SK-N-SH (cell line): ENCODE results near the gene MRRF. TPM values are rescaled to one million over a fixed set of nuclear protein-coding genes. Genes with fewer than 3 reads are reported as not detected.

Source experiments
- CTCF ChIA-PET: fragments of 300-600, 350-600 bp; formaldehyde crosslinking; extraction: SDS; loops from one replicate; lab custom pipeline; 2021; lab: Yijun Ruan, JAX
- POLR2A ChIA-PET: fragments of 350-600 bp; sonication (Branson Sonifier 250); formaldehyde crosslinking; extraction: SDS; loops from one replicate; lab custom pipeline; 2020; ENCODE audit warnings: antibody characterized with exemption, inconsistent platforms; lab: Yijun Ruan, JAX
- DNase-seq: peaks from one replicate; pipeline ENCODE4 v3.0.0; 2012
- H2AFZ ChIP-seq: fragments of 200-600 bp; sonication (generic); 2 replicates; pipeline ENCODE4 v1.8.1; 2016; ENCODE audit warnings: antibody characterized with exemption, mild to moderate bottlenecking, low read depth
- H3F3A ChIP-seq: fragments of 200-600 bp; sonication (generic); replicated peaks from 2 replicates; pipeline ENCODE3; 2016; ENCODE audit warnings: antibody characterized with exemption, mild to moderate bottlenecking; ENCODE audit not compliant: insufficient read depth
- H3K27ac ChIP-seq, 2 experiments: fragments of 200-500 bp in 1 of 2; fragments of 200-600 bp in 1 of 2; sonication (Bioruptor generic) in 1 of 2; sonication (generic), shearing (Covaris generic) in 1 of 2; 2 replicates each; pipeline versions ENCODE4 v1.5.1 to v1.6.1; 2014 to 2016; ENCODE audit warnings: low read depth in 2 of 2, inconsistent platforms in 1 of 2, low read length in 1 of 2, mild to moderate bottlenecking in 1 of 2, mixed read lengths in 1 of 2
- H3K27me3 ChIP-seq: fragments of 200-600 bp; sonication (generic), shearing (Covaris generic); 2 replicates; pipeline ENCODE4 v1.6.1; 2016; ENCODE audit warnings: mixed run types; ENCODE audit not compliant: insufficient read depth
- H3K36me3 ChIP-seq, 2 experiments: fragments of 200-500 bp in 1 of 2; fragments of 200-600 bp in 1 of 2; sonication (Bioruptor generic) in 1 of 2; sonication (generic) in 1 of 2; replicated peaks in 1 of 2; 2 replicates each; pipeline versions ENCODE3 to v1.5.1; 2014 to 2016; ENCODE audit warnings: low read length in 1 of 2, mild to moderate bottlenecking in 1 of 2; ENCODE audit not compliant: insufficient read depth in 2 of 2, control insufficient read depth in 1 of 2
- H3K4me1 ChIP-seq, 2 experiments: fragments of 200-500 bp in 1 of 2; fragments of 200-600 bp in 1 of 2; sonication (Bioruptor generic) in 1 of 2; sonication (generic), shearing (Covaris generic) in 1 of 2; 2 replicates each; pipeline versions ENCODE4 v1.5.1 to v1.6.1; 2014 to 2016; ENCODE audit warnings: low read depth in 1 of 2, low read length in 1 of 2, mixed run types in 1 of 2; ENCODE audit not compliant: insufficient read depth in 2 of 2, control insufficient read depth in 1 of 2
- H3K4me2 ChIP-seq: fragments of 200-600 bp; sonication (generic), shearing (Covaris generic); 2 replicates; pipeline ENCODE4 v1.6.1; 2017; ENCODE audit warnings: mixed run types
- H3K4me3 ChIP-seq, 2 experiments: fragments of 200-500 bp in 1 of 2; fragments of 200-600 bp in 1 of 2; sonication (Bioruptor generic) in 1 of 2; sonication (generic), shearing (Covaris generic) in 1 of 2; 2 replicates each; pipeline versions ENCODE4 v1.5.1 to v1.8.1; 2014 to 2016; ENCODE audit warnings: low read depth in 2 of 2, inconsistent platforms in 1 of 2, low read length in 1 of 2, mild to moderate bottlenecking in 1 of 2, mixed read lengths in 1 of 2, moderate library complexity in 1 of 2
- H3K79me2 ChIP-seq: fragments of 200-600 bp; sonication (generic); 2 replicates; pipeline ENCODE4 v1.8.1; 2017; ENCODE audit warnings: mild to moderate bottlenecking; ENCODE audit not compliant: insufficient read depth
- H3K9ac ChIP-seq: fragments of 200-600 bp; sonication (generic); 2 replicates; pipeline ENCODE4 v1.6.1; 2017; ENCODE audit warnings: mixed run types
- H3K9me2 ChIP-seq: fragments of 200-600 bp; sonication (generic); 2 replicates; pipeline ENCODE4 v1.6.1; 2017; ENCODE audit warnings: mixed run types
- H3K9me3 ChIP-seq: fragments of 200-600 bp; sonication (generic); 2 replicates; pipeline ENCODE4 v1.6.1; 2017; ENCODE audit warnings: mixed run types, mild to moderate bottlenecking, moderate library complexity
- H4K20me1 ChIP-seq: fragments of 200-600 bp; sonication (generic); 2 replicates; pipeline ENCODE4 v1.6.1; 2017; ENCODE audit warnings: mild to moderate bottlenecking, mixed run types; ENCODE audit not compliant: insufficient read depth
- EZH2phosphoT487 ChIP-seq: fragments of 200-600 bp; sonication (generic); IDR thresholded peaks from 2 replicates; pipeline ENCODE4 v1.6.1; 2017; ENCODE audit warnings: low read depth, mixed run types, mild to moderate bottlenecking, antibody characterized with exemption, moderate library complexity, borderline replicate concordance
- FOXJ3 ChIP-seq: sonication (generic); formaldehyde crosslinking; IDR thresholded peaks from 2 replicates; pipeline ENCODE4 v1.5.1; 2020; ENCODE audit warnings: mild to moderate bottlenecking, missing genetic modification reagents
- FOXM1 ChIP-seq: IDR thresholded peaks from 2 replicates; pipeline ENCODE4 v1.4.0; 2012; ENCODE audit warnings: low read depth, mild to moderate bottlenecking
- GATA2 ChIP-seq: sonication (generic); formaldehyde crosslinking; IDR thresholded peaks from 2 replicates; pipeline ENCODE4 v1.5.0; 2020; ENCODE audit warnings: mild to moderate bottlenecking, missing genetic modification reagents
- IRF3 ChIP-seq: fragments of 150-350 bp; IDR thresholded peaks from 2 replicates; pipeline ENCODE4 v1.6.1; 2016; ENCODE audit warnings: mild to moderate bottlenecking, low read depth, low read length
- JUND ChIP-seq: IDR thresholded peaks from 2 replicates; pipeline ENCODE4 v1.4.0; 2012
- POLR2AphosphoS5 ChIP-seq: IDR thresholded peaks from 2 replicates; pipeline ENCODE4 v1.6.1; 2012; ENCODE audit warnings: low read depth, low read length
- RAD21 ChIP-seq: IDR thresholded peaks from 2 replicates; pipeline ENCODE4 v1.6.1; 2012; ENCODE audit warnings: mild to moderate bottlenecking, low read length
- RXRA ChIP-seq: IDR thresholded peaks from 2 replicates; pipeline ENCODE4 v1.4.0; 2012; ENCODE audit warnings: low read depth, mild to moderate bottlenecking, borderline replicate concordance
- SIN3A ChIP-seq: IDR thresholded peaks from 2 replicates; pipeline ENCODE4 v1.6.1; 2012; ENCODE audit warnings: low read depth, mild to moderate bottlenecking, low read length, moderate library complexity, borderline replicate concordance
- TEAD4 ChIP-seq: IDR thresholded peaks from 2 replicates; pipeline ENCODE4 v1.4.0; 2012; ENCODE audit warnings: mild to moderate bottlenecking, borderline replicate concordance; ENCODE audit not compliant: insufficient read depth
- USF2 ChIP-seq: fragments of 150-350 bp; IDR thresholded peaks from 2 replicates; pipeline ENCODE4 v1.6.1; 2017; ENCODE audit warnings: antibody characterized with exemption, low read length, low read depth, borderline replicate concordance
- YY1 ChIP-seq: IDR thresholded peaks from 2 replicates; pipeline ENCODE4 v1.4.0; 2012; ENCODE audit warnings: low read depth, mild to moderate bottlenecking
- WGBS: methylation state at CpG from one replicate; pipeline ENCODE4 v1.1.6; 2017; ENCODE audit warnings: low lambda C conversion rate; 5-methylcytosine and 5-hydroxymethylcytosine counted together
- polyA plus RNA-seq, 3 experiments: library from polyadenylated mRNA; depleted of rRNA; stranded (reverse); fragments of >200 nt; gene quantifications; 2 replicates each; pipeline ENCODE4 v1.2.3, GENCODE V29; 2012
- TF ChIP-seq, protein P1 (sequence below): IDR thresholded peaks from 2 replicates; pipeline ENCODE4 v1.6.1; 2012; ENCODE audit warnings: mild to moderate bottlenecking, low read depth, low read length, moderate library complexity

The MRRF gene
- polyA plus RNA-seq, 1 of the 3 experiments (the other 2 are of a cell fraction), result 35.1 TPM

DNA sequence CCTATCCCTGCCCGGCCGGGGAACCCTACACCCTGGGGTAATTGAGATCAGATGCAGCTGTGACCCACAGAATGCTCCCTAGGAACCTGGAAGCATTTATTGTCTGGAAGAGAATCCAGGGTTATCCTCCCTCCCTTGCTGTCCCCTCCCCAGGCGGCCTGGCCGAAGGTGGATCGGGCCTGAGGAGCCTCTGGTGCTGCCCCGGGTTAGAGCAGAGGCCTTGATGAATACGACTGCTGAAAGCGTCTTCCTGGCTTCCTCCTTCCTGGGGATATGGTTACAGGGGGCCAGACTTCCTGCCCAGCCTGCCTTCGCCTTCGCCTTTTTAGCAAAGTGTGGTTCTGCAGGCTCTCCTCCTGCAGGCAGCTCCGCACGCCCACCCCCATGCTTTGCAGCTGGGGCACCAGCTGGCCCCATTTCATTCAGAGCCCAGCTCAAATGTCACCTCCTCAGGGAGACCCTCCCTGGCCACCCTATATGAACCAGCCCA lies 83.7 kb downstream of the MRRF start:
- ChIA-PET POLR2A (no interaction called here), CTCF (interaction anchor here (1.0 to 21.3 kb wide), 4 partner anchors 18 to 802 kb away, joined by 3 to 528 read pairs (median 74); partner anchors contain the start of gene TTLL11)
- Histone ChIP-seq H4K20me1 (no peaks in the 10 kb centered on the region), H3K27me3 (no peaks in the 10 kb centered on the region), H3K9ac (no peak overlapping the region), H2AFZ (no peak overlapping the region), H3K9me2 (no peaks in the 10 kb centered on the region), H3K79me2 (no peaks in the 10 kb centered on the region), H3K4me1 (peaks cover 0 to 6% of the 10 kb centered on the region in 2 experiments; a peak in 1 of 4 replicates), H3F3A (no peaks in the 10 kb centered on the region), H3K9me3 (no peaks in the 10 kb centered on the region), H3K27ac (no peak overlapping the region), H3K4me3 (no peak overlapping the region), H3K4me2 (no peak overlapping the region), H3K36me3 (no peaks in the 10 kb centered on the region)
- no peak for TF ChIP-seq TEAD4
- no peak for TF ChIP-seq FOXJ3 (CRISPR knock-in tag)
- no peak for TF ChIP-seq YY1
- TF ChIP-seq JUND, result no peak
- TF ChIP-seq GATA2 (CRISPR knock-in tag), result no peak
- TF ChIP-seq POLR2AphosphoS5, result no peak
- TF ChIP-seq RXRA, result no peak
- TF ChIP-seq FOXM1, result no peak
- TF ChIP-seq RAD21, result no peak
- no peak for TF ChIP-seq USF2
- TF ChIP-seq IRF3, result no peak
- TF ChIP-seq, protein P1, sequence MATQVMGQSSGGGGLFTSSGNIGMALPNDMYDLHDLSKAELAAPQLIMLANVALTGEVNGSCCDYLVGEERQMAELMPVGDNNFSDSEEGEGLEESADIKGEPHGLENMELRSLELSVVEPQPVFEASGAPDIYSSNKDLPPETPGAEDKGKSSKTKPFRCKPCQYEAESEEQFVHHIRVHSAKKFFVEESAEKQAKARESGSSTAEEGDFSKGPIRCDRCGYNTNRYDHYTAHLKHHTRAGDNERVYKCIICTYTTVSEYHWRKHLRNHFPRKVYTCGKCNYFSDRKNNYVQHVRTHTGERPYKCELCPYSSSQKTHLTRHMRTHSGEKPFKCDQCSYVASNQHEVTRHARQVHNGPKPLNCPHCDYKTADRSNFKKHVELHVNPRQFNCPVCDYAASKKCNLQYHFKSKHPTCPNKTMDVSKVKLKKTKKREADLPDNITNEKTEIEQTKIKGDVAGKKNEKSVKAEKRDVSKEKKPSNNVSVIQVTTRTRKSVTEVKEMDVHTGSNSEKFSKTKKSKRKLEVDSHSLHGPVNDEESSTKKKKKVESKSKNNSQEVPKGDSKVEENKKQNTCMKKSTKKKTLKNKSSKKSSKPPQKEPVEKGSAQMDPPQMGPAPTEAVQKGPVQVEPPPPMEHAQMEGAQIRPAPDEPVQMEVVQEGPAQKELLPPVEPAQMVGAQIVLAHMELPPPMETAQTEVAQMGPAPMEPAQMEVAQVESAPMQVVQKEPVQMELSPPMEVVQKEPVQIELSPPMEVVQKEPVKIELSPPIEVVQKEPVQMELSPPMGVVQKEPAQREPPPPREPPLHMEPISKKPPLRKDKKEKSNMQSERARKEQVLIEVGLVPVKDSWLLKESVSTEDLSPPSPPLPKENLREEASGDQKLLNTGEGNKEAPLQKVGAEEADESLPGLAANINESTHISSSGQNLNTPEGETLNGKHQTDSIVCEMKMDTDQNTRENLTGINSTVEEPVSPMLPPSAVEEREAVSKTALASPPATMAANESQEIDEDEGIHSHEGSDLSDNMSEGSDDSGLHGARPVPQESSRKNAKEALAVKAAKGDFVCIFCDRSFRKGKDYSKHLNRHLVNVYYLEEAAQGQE, result no peak
- no peak for TF ChIP-seq EZH2phosphoT487
- no peak for TF ChIP-seq SIN3A
- no peak for DNase-seq
- WGBS, result 92% methylated on average over 4 of the region's 12 CpGs
